Suprapubic skin (tissue), 3 donors: ENCODE results near the gene TP73.

Source experiments
- POLR2A ChIP-seq, 2 donors: fragments of 450-650 bp; IDR thresholded peaks; one replicate each; pipeline ENCODE4 v1.6.1; 2017; ENCODE audit warnings: antibody characterized with exemption in 2 of 2, mild to moderate bottlenecking in 2 of 2, moderate library complexity in 2 of 2
- TF ChIP-seq, protein P1 (sequence below), 2 donors: fragments of 200-600 bp in 1 of 2; fragments of 450-650 bp in 1 of 2; sonication (generic) in 1 of 2; IDR thresholded peaks; one replicate each; pipeline ENCODE4 v1.5.1; 2016 to 2019; ENCODE audit warnings: antibody characterized with exemption in 2 of 2, mild to moderate bottlenecking in 1 of 2, moderate library complexity in 1 of 2

DNA sequence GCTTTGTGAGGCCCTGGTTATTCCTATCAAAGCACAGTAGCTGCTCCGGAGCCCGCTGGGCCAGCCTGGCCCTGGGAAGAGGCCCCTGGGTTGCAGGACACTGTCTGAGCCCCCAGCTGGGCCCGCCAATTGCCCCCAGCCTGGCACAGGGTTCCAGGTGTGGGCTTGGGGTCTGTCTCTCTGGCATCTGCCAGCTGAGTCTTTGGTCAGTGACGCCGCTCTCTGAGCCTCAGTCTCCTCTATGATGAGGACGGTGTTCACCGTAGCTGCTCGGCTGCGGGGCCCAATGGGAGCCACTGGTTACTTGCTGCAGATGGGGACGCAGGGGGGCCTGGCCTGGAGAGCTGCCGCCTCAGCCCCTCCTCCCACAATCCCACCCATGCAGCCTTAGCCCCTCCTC, 41.0 kb downstream of the TP73 start:
- TF ChIP-seq, protein P1, sequence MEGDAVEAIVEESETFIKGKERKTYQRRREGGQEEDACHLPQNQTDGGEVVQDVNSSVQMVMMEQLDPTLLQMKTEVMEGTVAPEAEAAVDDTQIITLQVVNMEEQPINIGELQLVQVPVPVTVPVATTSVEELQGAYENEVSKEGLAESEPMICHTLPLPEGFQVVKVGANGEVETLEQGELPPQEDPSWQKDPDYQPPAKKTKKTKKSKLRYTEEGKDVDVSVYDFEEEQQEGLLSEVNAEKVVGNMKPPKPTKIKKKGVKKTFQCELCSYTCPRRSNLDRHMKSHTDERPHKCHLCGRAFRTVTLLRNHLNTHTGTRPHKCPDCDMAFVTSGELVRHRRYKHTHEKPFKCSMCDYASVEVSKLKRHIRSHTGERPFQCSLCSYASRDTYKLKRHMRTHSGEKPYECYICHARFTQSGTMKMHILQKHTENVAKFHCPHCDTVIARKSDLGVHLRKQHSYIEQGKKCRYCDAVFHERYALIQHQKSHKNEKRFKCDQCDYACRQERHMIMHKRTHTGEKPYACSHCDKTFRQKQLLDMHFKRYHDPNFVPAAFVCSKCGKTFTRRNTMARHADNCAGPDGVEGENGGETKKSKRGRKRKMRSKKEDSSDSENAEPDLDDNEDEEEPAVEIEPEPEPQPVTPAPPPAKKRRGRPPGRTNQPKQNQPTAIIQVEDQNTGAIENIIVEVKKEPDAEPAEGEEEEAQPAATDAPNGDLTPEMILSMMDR (IDR thresholded peaks at IDR 0.05): no peak
- no peak for TF ChIP-seq POLR2A (IDR thresholded peaks at IDR 0.05)
